GM21723 (cell line): ENCODE results near the gene HAGH.
"Not testable (repeated sequence)": the region's sequence is repeated elsewhere in the genome, so short reads cannot be mapped to it uniquely, and the experiment has no call there.

Source experiments
- ATAC-seq: cut with Tn5 transposase; IDR thresholded peaks from one replicate; pipeline ENCODE4 v1.9.1; 2021; ENCODE audit warnings: mild to moderate bottlenecking, moderate library complexity; ENCODE audit not compliant: unreplicated experiment

The HAGH gene

DNA sequence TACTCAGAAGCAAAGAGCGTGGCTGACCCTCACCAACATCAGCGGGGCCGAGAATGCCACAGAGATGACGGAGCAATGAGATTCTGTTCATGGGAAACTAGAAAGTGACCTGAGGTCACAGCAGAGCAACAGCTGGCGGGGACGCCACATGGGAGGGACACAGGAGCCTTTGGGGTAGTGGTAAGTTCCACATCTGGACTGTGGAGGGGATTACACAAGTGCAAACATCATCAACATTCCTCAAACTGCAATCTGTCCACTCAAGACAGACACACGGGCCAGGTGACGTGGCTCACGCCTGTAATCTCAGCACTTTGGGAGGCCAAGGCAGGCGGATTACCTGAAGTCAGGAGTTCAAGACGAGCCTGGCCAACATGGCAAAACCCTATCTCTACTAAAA is 11.2 kb downstream of the HAGH start:
- ATAC-seq = no peak

DNA sequence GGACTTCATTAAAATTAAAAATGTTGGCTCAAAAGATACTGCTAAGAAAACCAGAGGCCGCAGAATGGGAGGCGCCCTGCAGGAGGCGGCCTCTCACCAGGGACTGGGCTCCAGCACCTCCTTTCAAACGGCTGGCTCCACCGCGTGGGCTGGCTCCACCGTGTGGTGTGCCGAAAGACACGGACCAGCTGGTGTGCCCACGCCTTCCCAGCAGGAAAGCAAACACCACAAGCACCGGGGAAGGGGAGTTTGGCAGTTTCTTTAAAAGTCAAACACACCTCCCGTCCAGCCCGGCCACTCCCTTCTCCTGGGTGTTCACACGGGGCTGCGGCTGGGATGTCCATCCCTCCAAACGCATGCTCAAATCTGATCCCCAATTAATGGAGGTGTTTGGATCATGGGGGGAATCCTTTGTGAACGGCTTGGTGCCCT is 13.9 kb downstream of the HAGH start:
- no peak for ATAC-seq

DNA sequence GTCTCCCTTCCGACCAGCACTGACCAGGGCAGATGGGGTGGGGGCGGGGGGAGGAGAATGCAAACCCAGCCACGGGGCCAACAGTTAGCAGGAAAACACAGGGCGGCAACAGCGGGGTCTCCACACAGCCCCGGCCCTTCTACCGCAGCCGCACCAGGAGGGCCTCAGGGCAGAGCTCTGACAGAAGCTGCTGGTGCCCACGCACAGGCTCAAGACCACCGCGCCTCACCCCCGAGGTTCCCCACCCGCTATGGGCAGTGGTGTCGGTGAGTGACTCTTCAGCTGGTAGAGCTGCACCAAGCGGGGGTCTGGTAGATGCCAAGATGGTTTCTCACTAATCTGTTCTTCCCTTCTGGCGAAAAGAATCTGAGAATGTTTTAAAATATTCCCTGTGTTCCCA is 16.1 kb downstream of the HAGH start:
- ATAC-seq = no peak

DNA sequence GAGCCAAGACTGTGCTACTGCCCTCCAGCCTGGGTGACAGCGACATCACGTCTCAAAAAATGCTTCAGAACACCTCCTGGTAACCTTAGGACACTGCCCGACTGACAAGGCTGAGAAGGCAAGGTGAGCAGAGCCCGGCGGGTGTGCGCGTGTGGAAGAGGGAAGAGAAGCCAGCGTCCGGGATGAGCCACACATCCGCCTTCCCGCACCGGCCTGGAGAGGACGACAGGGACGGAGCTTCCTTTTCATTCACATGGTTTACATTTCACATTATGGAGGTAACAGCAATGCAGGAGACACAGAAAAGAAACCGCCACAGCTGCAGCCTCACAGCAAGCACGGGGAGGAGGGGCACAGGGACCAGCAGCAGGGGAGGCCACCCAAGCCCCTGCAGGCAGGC is 16.5 kb downstream of the HAGH start:
- ATAC-seq = no peak

DNA sequence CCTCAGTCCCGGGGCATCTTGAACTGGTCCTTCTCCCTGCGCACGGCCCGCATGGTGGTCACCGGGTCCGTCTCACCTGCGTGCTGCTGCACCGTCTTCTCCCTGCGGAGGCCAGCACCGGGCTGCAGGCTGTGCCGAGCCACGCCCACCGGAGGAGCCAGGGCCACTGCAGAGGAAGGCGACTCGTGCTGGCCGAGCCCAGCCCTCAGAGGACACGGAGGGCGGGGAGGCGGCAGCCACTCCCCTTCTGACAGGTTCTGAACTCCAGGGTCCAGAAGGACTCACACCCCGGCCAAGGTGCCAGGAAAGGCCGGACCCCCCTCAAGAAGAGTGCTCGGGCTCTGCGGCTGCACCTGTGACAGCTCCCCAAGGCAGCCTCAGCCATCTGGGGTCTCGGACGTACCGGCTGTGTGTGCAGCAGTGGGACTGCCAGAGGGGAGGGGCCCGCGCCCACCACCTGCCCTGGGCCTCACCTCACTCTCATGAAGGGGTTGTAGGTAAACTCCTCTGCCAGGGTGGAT is 17.3 kb downstream of the HAGH start:
- no peak for ATAC-seq

DNA sequence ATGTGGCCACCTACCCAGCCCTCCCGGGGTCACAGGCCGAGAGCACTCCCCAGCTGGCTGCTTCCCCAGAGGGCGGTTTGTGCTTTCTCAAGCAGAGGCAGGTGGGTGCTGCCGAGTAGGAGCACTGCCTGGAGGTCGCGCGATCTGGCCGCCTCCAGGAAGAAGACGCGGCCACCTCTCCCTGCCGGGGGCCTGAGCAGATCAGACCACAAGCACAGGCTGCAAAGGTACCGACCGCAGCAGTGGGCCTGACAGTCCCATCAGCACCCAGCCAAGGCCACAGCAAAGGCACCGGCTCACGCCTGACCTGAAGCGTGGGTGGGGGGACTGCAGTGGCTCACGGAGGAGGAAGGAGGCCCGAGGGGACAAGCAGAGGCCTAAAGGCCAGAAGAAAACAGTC is 17.9 kb downstream of the HAGH start:
- no peak for ATAC-seq

DNA sequence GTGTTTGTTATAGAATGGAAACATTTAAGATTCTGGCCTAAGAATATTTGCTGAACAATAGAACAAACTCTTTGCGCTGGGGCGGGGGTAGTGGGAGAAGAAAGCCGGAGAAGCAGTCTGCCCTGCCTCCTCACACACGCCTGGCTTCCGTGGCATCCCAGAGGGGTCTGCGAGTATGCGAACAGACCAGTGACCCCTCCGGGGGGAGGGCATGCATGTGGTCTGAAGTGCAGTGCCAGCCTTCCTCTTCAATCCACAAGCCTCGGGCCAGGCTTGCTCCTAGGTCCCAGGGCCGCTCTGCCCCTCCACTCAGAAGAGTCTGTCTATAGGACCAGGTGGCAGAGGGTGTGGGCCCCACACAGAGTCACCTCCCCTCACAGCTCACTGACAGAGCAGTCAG is 19.0 kb downstream of the HAGH start:
- no peak for ATAC-seq

DNA sequence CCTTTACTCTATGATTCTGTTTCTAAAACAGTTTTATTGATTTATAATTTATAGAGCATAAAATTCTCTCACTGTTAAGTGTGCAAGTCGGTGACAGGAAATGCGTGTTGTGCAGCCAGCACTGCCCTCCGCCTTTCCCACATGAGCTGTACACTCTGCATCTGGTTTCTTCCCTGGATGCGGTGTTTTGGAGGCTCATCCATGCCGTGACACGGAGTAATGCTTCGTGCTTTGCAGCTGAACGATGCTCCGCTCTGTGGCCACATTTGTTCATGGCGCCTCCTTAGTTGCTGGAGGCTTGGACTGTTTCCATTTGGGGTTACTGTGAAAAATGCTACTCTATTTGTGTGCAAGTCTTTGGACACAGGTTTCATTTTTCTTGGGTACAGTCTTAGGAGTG is 25.9 kb downstream of the HAGH start:
- ATAC-seq = no peak

DNA sequence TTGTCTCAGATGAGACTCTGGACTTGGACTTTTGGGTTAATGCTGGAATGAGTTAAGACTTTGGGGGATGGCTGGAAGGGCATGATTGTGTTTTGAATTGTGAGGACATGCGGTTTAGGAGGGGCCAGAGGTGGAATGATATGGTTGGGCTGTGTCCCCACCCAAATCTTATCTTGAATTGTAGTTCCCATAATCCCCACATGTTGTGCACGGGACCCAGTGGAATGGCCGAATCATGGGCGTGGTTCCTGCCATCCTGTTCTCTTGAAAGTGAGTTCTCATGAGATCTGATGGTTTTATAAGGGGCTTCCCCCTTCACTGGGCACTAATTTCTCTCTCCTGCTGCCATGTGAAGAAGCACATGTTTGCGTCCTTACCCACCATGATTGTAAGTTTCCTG is 27.4 kb downstream of the HAGH start:
- ATAC-seq = not testable (repeated sequence)

DNA sequence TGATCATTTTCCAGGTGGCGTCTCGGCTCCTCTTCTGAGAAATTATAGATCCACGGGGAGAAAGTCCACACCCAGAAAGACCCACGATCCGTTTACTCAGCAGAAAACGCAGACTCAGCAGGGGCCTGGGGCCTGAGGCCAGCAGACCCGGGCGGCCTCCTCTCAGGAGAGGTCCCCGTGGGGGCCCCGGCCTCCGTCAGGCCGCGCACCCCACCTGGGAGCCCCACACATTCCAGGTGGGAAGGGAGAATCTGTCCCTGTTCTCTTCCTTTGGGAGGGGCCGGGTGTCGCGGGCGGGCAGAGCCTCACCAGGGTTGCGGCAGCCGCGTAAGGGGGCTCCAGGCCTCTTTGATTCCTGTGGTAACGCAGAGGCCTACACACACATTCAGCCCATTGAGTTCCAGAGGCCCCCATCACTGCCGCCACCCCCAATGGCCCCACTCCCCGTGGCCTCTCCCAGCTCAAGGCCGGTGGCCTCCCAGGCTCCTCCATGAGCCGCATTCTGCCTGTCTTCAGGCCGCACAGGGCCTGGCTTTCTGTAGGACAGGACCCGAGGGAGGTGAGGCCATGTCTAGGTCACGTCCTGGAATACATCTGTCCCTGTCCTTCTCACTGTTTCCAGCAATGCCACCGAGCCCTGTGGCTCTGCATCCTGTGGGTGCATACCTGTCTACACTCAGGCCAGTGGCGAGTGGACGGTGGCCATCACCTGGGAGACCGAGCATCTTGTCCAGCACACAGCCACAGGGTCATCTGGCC is 31.5 kb downstream of the HAGH start:
- ATAC-seq = no peak

DNA sequence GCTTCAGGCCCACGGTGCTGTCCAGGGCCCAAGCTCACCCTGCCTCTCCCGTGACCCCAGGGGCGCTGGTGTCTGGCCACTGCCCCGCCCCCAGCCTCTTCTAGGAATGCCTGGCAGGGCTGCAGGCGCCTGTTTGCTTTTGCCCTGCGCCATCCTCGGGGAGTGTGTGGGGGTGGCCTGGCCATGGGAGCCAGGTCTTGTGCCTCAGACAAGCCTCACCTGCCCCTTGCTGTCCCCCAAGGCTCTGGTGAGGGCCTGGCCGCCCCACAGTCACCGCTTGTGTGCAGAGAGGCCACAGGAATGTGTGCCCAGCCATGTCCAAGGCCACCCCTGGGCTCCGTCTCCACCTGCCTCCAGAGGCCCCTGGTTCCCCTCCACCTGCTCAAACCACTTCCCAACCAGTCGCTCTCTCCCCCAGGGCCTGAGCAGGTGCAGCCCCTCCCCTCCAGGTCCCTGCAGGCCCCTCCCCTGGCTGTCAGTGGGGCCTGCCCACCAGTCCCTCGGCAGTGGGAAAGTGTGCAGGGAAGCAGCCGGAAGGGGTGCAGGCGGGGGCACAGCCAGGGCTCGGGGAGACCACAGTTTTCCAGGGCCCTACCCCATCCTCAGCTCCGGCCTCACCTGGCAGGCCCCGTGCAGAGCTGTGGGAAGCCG is 32.3 kb downstream of the HAGH start:
- ATAC-seq = no peak

DNA sequence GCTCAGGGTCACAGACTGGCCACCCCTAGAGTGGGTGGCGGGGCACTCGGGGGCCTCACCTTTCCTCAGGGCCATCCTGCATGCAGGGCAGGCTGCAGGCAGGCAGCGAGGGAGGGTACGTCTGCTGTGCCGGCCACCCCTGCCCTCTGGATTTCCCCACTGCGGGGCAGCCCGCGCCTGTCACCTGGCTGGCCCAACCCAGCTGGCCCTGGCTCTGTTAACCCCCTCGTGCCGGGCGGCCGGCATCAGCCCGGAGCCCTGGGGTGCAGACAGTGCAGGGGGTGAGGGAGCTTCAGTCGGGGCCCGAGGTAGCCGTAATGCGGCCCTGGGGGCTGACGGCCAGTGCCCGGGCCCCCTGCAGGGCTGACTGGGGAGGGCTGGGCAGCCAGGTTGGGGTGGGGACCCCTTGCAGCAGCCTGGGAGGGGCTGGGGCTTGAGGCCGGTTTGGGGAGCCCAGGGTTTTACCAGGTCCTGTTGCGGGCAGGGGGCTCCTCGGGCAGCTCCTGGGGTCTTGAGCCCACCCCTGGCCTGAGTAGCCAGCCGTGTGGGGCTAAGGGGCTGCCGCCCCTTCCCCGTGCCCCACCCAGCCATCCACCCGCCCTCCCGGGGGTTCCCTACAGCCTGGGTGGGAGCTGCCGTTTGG is 32.9 kb downstream of the HAGH start, which contains the start of gene IGFALS:
Gene IGFALS, minus strand, starts transcription at position 128 of the 643 bp plus-strand sequence. Its CDS starts 53 bp downstream, at position 75.
- no peak for ATAC-seq

DNA sequence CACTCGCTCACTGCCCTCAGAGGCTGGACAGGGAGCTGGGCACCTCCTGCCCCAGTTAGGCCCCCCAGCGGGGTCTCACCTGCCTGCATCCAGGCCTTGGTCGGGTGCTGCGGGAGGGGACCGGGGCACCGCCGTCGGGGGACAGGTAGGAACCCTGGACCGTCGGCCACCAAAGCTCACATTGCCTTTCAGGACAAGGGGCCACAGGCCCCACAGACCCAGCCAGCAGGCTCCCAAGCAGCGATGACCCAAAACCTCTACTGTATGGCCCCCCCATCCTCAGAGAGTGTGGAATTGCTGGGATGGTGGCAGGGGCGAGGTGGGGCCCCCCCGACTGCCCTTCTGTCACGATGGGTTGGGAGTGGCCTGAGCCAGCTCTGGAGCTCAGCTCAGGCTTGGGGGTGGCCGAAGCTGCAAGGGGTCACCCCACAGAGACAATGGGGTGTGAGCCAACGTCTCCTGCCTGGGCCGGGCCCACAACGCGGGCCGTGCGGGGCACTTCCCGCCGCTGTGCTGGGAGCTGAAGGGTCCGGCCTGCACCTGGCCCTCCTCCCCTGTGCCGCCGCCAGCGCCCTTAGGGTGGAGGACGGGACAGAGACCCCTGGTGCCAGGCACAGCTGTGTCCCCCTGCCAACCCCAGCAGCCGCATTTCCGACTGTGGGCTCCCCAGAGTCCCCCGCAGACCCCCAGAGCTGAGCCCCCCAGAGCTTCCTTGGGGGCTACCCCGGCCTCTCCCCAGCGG is 33.6 kb downstream of the HAGH start:
- no peak for ATAC-seq

DNA sequence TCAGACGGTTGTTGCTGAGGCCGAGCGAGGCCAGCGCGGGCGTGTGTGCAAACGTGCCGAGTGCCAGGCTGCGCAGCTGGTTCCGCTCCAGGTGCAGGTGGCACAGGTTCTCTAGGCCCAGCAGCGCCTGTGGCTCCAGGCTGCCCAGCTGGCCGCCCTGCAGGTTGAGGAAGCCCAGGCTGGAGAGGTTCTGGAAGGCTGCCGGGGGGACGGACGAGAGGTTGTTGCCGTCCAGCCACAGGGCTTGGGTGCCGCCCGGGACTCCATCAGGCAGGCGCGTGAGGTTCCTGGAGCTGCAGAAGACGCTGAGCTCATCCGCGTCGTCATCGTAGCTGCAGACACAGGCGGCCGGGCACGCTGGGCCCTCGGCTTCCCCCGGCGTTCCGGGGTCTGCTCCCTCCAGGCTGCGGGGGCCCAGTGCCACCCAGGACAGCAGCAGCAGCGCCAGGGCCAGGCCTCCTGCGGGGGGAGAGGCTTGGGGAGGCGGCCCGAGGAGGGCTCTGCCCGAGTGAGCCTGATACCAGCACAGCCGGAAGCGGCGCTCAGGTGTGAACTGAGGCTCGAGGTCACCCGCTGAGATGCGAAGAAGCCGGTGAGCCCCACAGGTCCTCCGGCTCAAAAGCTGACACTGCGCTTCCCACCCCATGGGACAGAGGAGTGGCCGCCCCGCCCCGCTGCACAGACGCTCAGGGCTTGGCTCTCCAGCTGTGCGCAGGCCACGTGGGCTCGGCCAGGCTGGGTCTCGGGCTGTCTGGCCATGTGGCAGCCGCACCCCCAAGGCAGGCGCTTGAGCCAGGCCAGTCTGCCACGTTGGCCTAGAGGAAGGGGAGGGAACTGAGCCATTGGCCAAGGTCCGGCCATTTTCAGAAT is 34.4 kb downstream of the HAGH start:
- ATAC-seq = no peak

DNA sequence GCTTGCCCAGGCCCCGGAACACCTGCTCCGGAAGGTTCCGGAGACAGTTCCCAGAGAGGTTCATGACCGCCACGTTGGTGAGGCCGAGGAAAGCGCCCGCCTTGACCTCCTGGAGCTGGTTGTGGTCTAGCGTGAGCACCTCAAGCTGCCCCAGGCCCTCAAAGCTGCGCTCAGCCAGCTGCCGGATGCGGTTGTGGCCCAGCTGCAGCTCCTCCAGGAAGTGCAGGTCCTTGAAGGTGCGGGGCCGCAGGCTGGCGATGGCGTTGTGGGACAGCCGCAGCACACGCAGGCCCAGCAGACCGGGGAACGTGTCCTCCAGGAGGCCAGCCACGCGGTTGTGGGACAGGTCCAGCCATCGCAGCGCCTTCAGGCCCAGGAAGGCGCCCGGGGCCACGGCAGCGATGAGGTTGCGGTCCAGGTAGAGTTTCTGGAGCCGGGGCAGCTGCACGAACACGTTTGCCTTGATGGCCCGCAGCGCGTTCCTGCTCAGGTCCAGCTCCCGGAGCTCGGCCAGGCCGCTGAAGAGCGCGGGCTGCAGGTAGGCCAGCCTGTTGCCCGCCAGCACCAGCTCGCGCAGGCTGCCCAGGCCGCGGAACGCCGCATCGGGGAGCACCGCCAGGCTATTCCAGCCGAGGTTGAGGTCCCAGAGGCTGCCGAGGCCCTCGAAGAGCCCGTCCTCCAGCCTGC is 35.2 kb downstream of the HAGH start:
- no peak for ATAC-seq

DNA sequence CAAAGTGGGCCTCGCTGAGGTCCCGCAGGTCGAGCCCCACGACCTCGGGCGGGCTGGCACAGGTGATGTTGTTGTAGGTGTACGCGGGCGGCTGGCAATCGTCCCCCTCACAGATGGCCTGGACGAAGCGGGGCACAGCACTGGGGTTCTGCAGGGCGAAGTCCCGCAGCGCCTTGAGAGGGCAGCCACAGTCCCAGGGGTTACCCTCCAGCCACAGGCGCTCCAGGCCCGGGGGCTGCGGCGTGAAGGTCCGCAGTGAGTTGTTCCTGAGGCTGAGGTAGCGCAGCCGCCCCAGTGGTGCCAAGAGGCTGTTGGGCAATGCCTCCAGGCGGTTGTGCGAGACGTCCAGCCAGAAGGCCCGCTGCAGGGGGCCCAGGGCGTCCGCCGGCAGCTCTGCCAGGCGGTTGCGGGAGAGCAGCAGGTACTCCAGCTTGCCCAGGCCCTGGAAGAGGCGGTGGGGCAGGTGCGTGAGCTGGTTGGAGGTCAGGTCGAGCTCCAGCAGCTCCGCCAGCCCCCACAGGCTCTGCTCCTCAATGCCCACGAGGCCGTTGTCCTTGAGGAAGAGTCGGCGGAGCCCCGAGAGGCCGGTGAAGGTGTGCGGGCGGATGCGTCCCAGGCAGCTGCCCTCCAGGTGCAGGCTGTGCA is 35.9 kb downstream of the HAGH start:
- ATAC-seq = no peak

DNA sequence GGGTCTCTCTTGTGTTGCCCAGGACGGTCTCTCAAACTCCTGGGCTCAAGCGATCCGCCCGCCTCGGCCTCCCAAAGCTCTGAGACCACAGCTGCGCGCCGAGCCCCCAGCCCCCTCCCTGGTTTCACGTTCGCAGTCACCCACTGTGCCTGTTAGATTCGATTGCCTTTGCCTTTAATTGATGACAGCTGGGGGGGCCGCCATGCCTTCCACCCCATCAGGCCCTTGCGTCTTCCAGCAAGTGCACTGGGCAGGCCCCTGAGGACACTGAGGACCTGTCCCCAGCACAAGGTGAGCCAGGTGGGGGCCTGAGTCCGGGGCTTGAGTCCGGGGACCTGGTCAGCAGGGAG is 36.4 kb downstream of the HAGH start:
- no peak for ATAC-seq

DNA sequence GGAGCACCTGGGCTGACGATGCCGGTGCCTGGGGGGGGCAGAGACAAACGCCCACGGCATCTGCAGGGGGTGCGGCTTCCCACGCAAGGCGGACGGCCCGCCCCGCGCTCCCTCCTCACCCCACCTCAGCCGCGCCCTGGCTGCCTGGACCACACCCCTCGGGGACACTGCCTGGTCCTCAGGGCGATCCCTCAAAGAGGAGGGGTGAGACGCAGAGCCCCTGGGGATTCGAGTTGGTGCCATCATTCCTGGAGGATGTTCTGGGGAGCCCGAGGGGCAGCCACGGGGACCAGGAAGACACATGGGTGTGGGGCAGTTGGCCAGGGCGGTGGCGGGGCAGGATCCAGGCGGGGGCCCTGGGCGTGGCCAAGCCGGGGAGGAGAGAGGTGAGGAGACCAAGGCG is 37.0 kb downstream of the HAGH start:
- ATAC-seq = no peak

DNA sequence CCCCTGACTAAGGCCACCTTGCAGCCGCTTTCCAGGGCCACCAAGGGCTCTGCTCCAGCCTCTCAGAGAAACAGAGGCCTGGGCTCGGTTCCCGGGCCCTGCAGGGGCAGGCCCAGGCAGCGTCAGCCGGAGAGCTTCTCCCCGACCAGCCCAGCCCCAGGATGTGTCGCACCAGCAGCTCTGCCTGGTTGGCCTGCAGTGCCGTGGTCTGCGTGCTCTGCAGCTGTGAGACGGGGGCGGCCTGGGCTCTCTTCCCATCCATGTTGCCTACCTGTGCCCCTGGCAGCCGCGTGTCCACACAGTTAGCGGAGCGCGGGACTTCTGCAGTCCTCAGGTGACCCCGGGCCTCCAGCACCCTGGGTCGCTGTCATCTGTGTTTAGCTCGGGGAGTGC is 37.9 kb downstream of the HAGH start:
- ATAC-seq = no peak
